ENCODE measurements around the gene OTOF. TPM values are rescaled to one million over a fixed set of nuclear protein-coding genes. Genes with fewer than 3 reads are reported as not detected.

Gene OTOF
- total RNA-seq, 1 donor from 2014 or later, result 0.09 TPM

- no peak for DNase-seq (ENCODE audit: low spot score)
These were observed 65.7 kb downstream of the OTOF start for GRCh38 chr2:26412091-26412673.

GRCh38 chr2:26411419-26411818 lies 66.5 kb downstream of the OTOF start:
- DNase-seq (ENCODE audit: low spot score), result no peak

- DNase-seq (ENCODE audit: low spot score), result no peak
These were observed 67.1 kb downstream of the OTOF start for GRCh38 chr2:26410764-26411243.

GRCh38 chr2:26409785-26410184 lies 68.1 kb downstream of the OTOF start:
- no peak for DNase-seq (ENCODE audit: low spot score)

GRCh38 chr2:26407526-26407925 lies 70.4 kb downstream of the OTOF start:
- no peak for DNase-seq (ENCODE audit: low spot score)

Other genes with a start within 250 kb of the OTOF start
- gene HADHA, start 233.5 kb downstream of the OTOF start, total RNA-seq, result 134 TPM
- gene HADHB, start 233.2 kb downstream of the OTOF start, total RNA-seq, result 135 TPM
- gene SELENOI, start 132.0 kb downstream of the OTOF start, total RNA-seq, result 30.9 TPM
- gene ADGRF3, start 131.3 kb downstream of the OTOF start, total RNA-seq, result 0.35 TPM
- 0.40 TPM for gene DRC1, start 76.2 kb downstream of the OTOF start, total RNA-seq
- gene CIB4, start 163.2 kb upstream of the OTOF start, total RNA-seq, result not detected
- gene KCNK3, start 214.6 kb upstream of the OTOF start, total RNA-seq, result 9.1 TPM

Data from mucosa of gallbladder (tissue), 1 donor.